GM23248 (cell line): ENCODE data around the gene SND1. TPM values are rescaled to one million over a fixed set of nuclear protein-coding genes. Genes with fewer than 3 reads are reported as not detected.
A peak's percentile ranks its signal among the peaks of the same experiment; 100 is the strongest.

ENCODE experiments used
- DNase-seq: peaks from one replicate; pipeline ENCODE4 v3.0.0-alpha.2; 2015
- H2AFZ ChIP-seq: fragments of 200-600 bp; sonication (generic); 2 replicates; pipeline ENCODE4 v1.6.1; 2016; ENCODE audit warnings: antibody characterized with exemption
- H3F3A ChIP-seq: fragments of 200-600 bp; sonication (generic); 2 replicates; pipeline ENCODE4 v1.6.1; 2016; ENCODE audit warnings: mild to moderate bottlenecking, antibody characterized with exemption, mixed run types; ENCODE audit not compliant: insufficient read depth
- H3K27ac ChIP-seq: fragments of 200-600 bp; sonication (generic); 2 replicates; pipeline ENCODE4 v1.5.1; 2016; ENCODE audit warnings: mild to moderate bottlenecking
- H3K27me3 ChIP-seq: fragments of 200-600 bp; sonication (generic); replicated peaks from 2 replicates; pipeline ENCODE4 v1.6.1; 2016; ENCODE audit warnings: mild to moderate bottlenecking; ENCODE audit not compliant: insufficient read depth
- H3K36me3 ChIP-seq: fragments of 200-600 bp; sonication (generic); 2 replicates; pipeline ENCODE4 v1.6.1; 2016; ENCODE audit warnings: low read depth, mild to moderate bottlenecking
- H3K4me1 ChIP-seq: fragments of 200-600 bp; sonication (generic); 2 replicates; pipeline ENCODE4 v1.6.1; 2016; ENCODE audit warnings: mild to moderate bottlenecking; ENCODE audit not compliant: insufficient read depth
- H3K4me2 ChIP-seq: fragments of 200-600 bp; sonication (generic); one replicate; pipeline ENCODE4 v1.6.1; 2016; ENCODE audit warnings: mild to moderate bottlenecking; ENCODE audit not compliant: unreplicated experiment
- H3K4me3 ChIP-seq: fragments of 200-600 bp; sonication (generic); 2 replicates; pipeline ENCODE4 v1.5.1; 2016; ENCODE audit warnings: mild to moderate bottlenecking
- H3K79me2 ChIP-seq: fragments of 200-600 bp; sonication (generic); 2 replicates; pipeline ENCODE4 v1.6.1; 2016; ENCODE audit warnings: mild to moderate bottlenecking; ENCODE audit not compliant: insufficient read depth
- H3K9ac ChIP-seq: fragments of 200-600 bp; sonication (generic); 2 replicates; pipeline ENCODE4 v1.6.1; 2016; ENCODE audit warnings: mild to moderate bottlenecking
- H3K9me2 ChIP-seq: fragments of 200-600 bp; sonication (generic); 2 replicates; pipeline ENCODE4 v1.6.1; 2016; ENCODE audit warnings: mixed run types, mild to moderate bottlenecking, moderate library complexity; ENCODE audit not compliant: insufficient read depth
- H3K9me3 ChIP-seq: fragments of 200-600 bp; sonication (generic); one replicate; pipeline ENCODE4 v1.6.1; 2017; ENCODE audit warnings: low read depth
- H4K20me1 ChIP-seq: fragments of 200-600 bp; sonication (generic); 2 replicates; pipeline ENCODE4 v1.6.0; 2016; ENCODE audit not compliant: insufficient read depth
- EZH2 ChIP-seq: fragments of 200-600 bp; sonication (generic); IDR thresholded peaks from 2 replicates; pipeline ENCODE4 v1.6.1; 2018; ENCODE audit warnings: antibody characterized with exemption, mild to moderate bottlenecking; ENCODE audit not compliant: insufficient read depth, poor library complexity, severe bottlenecking
- EZH2phosphoT487 ChIP-seq: fragments of 200-600 bp; sonication (generic); IDR thresholded peaks from 2 replicates; pipeline ENCODE4 v1.6.1; 2018; ENCODE audit warnings: antibody characterized with exemption, moderate library complexity, mild to moderate bottlenecking, low read depth; ENCODE audit not compliant: insufficient read depth
- WGBS, 2 experiments: methylation state at CpG; one replicate each; pipeline ENCODE4 v1.1.6; 2015 to 2017; ENCODE audit warnings: low lambda C conversion rate in 2 of 2, low coverage in 1 of 2; ENCODE audit errors: missing lambda C conversion rate in 2 of 2; 5-methylcytosine and 5-hydroxymethylcytosine counted together
- in situ Hi-C: fragments of 300-500 bp; cut with MboI; formaldehyde crosslinking; loops from 2 replicates; pipeline ENCODE4 v1.15.0; 2020
- polyA plus RNA-seq: library from polyadenylated mRNA; unstranded; fragments of >200 nt; fragmentation: Nextera tagmentation; extraction: Ambion mirVana; gene quantifications from 2 replicates; pipeline ENCODE4 v1.2.1, GENCODE V29; 2016
- total RNA-seq: library from RNA; depleted of rRNA; stranded (reverse); fragments of >200 nt; shearing (Covaris generic); gene quantifications from 2 replicates; pipeline ENCODE4 v1.2.3, GENCODE V29; 2014

The SND1 gene
- total and polyA plus RNA-seq, 2 experiments from 2014 or later: 128 to 184 TPM

GRCh38 chr7:128045766-128046165, 393.8 kb downstream of the SND1 start:
- H3K9ac ChIP-seq: no peak overlapping the region
- 92 to 100% methylated on average over 1 of the region's 1 CpG for WGBS, 2 experiments
- no peaks in the 10 kb centered on the region for H3K9me2 ChIP-seq
- H2AFZ ChIP-seq: no peak overlapping the region
- no peak overlapping the region for H3K4me3 ChIP-seq
- peaks cover 9% of the 10 kb centered on the region for H3K4me1 ChIP-seq
- DNase-seq: peak; percentile 51
- peaks cover 20% of the 10 kb centered on the region for H3K79me2 ChIP-seq
- H3K27ac ChIP-seq: no peak overlapping the region
- H3F3A ChIP-seq: no peaks in the 10 kb centered on the region
- H4K20me1 ChIP-seq: no peaks in the 10 kb centered on the region
- no peaks in the 10 kb centered on the region for H3K9me3 ChIP-seq
- no peaks in the 10 kb centered on the region for H3K36me3 ChIP-seq
- H3K4me2 ChIP-seq: no peak overlapping the region
- TF ChIP-seq EZH2 (no peak), EZH2phosphoT487 (no peak)
- in situ Hi-C loops: no loop called here
- H3K27me3 ChIP-seq: no peaks in the 10 kb centered on the region

DNA sequence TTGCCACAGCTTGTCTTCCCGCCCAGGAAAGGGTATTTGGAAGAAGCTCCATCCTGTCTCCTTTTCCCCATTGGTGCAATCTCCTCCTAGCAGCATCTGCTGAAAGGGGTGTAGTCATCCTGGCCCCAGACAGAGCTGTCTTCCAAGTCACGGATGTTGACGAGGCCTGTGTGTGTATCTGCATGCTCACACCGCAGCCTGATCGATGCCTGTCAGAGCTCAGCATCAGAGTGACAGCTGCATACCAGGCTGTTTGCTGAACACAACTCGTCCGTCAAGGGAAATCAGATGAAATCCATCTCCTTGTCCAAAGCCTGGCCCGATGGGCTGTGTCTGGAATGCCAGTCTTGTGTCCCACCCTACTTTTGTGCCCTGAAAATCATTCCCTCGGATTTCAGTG, 400.4 kb downstream of the SND1 start:
- DNase-seq: no peak
- TF ChIP-seq EZH2 (no peak), EZH2phosphoT487 (no peak)
- Histone ChIP-seq H3K9ac (no peak overlapping the region), H3K4me1 (no peaks in the 10 kb centered on the region), H3K79me2 (peaks cover 24% of the 10 kb centered on the region), H3K4me2 (no peak overlapping the region), H3K9me2 (no peaks in the 10 kb centered on the region), H3K27me3 (no peaks in the 10 kb centered on the region), H2AFZ (no peak overlapping the region), H3K9me3 (no peaks in the 10 kb centered on the region), H3K36me3 (no peaks in the 10 kb centered on the region), H3K27ac (no peak overlapping the region), H3F3A (no peaks in the 10 kb centered on the region), H4K20me1 (0 out of 2 replicates have a peak, but pooled peaks cover 4% of the 10 kb centered on the region), H3K4me3 (no peak overlapping the region)
- 91 to 95% methylated on average over 9 of the region's 9 CpGs for WGBS, 2 experiments
- in situ Hi-C loops: no loop called here

GRCh38 chr7:128053023-128053422, 401.0 kb downstream of the SND1 start:
- no peaks in the 10 kb centered on the region for H3K9me2 ChIP-seq
- H3K4me1 ChIP-seq: no peaks in the 10 kb centered on the region
- DNase-seq: peak; percentile 50
- TF ChIP-seq EZH2phosphoT487: no peak
- no peaks in the 10 kb centered on the region for H3K27me3 ChIP-seq
- no peaks in the 10 kb centered on the region for H3K36me3 ChIP-seq
- H3F3A ChIP-seq: no peaks in the 10 kb centered on the region
- no peaks in the 10 kb centered on the region for H3K9me3 ChIP-seq
- H4K20me1 ChIP-seq: 0 out of 2 replicates have a peak, but pooled peaks cover 4% of the 10 kb centered on the region
- no peak overlapping the region for H2AFZ ChIP-seq
- no peak overlapping the region for H3K27ac ChIP-seq
- in situ Hi-C loops: no loop called here
- no peak overlapping the region for H3K4me3 ChIP-seq
- H3K9ac ChIP-seq: no peak overlapping the region
- peaks cover 24% of the 10 kb centered on the region for H3K79me2 ChIP-seq
- H3K4me2 ChIP-seq: no peak overlapping the region

DNA sequence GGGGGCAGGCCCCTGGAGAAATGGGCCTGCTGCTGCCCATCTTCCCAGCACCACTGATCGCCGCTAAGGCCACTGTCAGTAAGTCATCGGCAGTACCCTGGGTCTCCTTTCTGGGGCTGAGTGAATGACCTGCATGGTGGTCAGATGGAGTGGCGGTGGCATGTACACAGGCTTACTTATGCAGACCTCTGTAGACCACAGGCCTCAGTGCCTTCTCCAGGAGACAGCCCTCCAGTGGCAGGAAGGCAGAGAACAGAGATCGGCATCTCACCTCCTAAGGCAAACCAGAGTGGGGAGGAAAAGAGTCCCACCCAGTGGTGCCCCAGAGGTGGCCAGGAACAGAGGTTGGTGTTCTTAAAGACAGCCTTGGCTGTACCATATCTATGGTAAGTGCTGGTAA, 402.0 kb downstream of the SND1 start:
- no peaks in the 10 kb centered on the region for H3K27me3 ChIP-seq
- no peak overlapping the region for H3K4me3 ChIP-seq
- no peaks in the 10 kb centered on the region for H3K36me3 ChIP-seq
- H3K9ac ChIP-seq: no peak overlapping the region
- no peaks in the 10 kb centered on the region for H3K9me3 ChIP-seq
- H2AFZ ChIP-seq: no peak overlapping the region
- in situ Hi-C loops: no loop called here
- no peak overlapping the region for H3K4me2 ChIP-seq
- no peaks in the 10 kb centered on the region for H3K4me1 ChIP-seq
- no peaks in the 10 kb centered on the region for H3K9me2 ChIP-seq
- WGBS, 2 experiments: 92 to 96% methylated on average over 5 of the region's 5 CpGs
- 0 out of 2 replicates have a peak, but pooled peaks cover 4% of the 10 kb centered on the region for H4K20me1 ChIP-seq
- H3K27ac ChIP-seq: no peak overlapping the region
- peaks cover 24% of the 10 kb centered on the region for H3K79me2 ChIP-seq
- no peak for DNase-seq
- no peak for TF ChIP-seq EZH2
- TF ChIP-seq EZH2phosphoT487: no peak
- no peaks in the 10 kb centered on the region for H3F3A ChIP-seq

GRCh38 chr7:128054511-128054910, 402.5 kb downstream of the SND1 start:
- peaks cover 21% of the 10 kb centered on the region for H3K79me2 ChIP-seq
- H3K9me2 ChIP-seq: no peaks in the 10 kb centered on the region
- WGBS, 2 experiments: 88 to 90% methylated on average over 4 of the region's 4 CpGs
- no peaks in the 10 kb centered on the region for H3K36me3 ChIP-seq
- no peaks in the 10 kb centered on the region for H3F3A ChIP-seq
- no peak overlapping the region for H2AFZ ChIP-seq
- DNase-seq: no peak
- in situ Hi-C loops: no loop called here
- no peak overlapping the region for H3K9ac ChIP-seq
- H3K27ac ChIP-seq: no peak overlapping the region
- TF ChIP-seq EZH2phosphoT487: no peak
- TF ChIP-seq EZH2: no peak
- 0 out of 2 replicates have a peak, but pooled peaks cover 4% of the 10 kb centered on the region for H4K20me1 ChIP-seq
- no peak overlapping the region for H3K4me3 ChIP-seq
- H3K27me3 ChIP-seq: no peaks in the 10 kb centered on the region
- no peak overlapping the region for H3K4me2 ChIP-seq
- no peaks in the 10 kb centered on the region for H3K4me1 ChIP-seq
- no peaks in the 10 kb centered on the region for H3K9me3 ChIP-seq
